HL-60 (cell line): ENCODE measurements around the gene EPN3.

Experiments used
- DNase-seq, 2 experiments: peaks; one replicate each; pipeline ENCODE4 v3.0.0-alpha.2; 2010 to 2020; ENCODE audit warnings: low read depth in 1 of 2, low spot score in 1 of 2
- H3K27ac ChIP-seq: fragments of 250-450 bp; sonication (Bioruptor Pico); replicated peaks from 2 replicates; pipeline ENCODE4 v1.5.1; 2020; ENCODE audit warnings: mild to moderate bottlenecking, moderate library complexity
- H3K27me3 ChIP-seq: fragments of 250-450 bp; sonication (Bioruptor Pico); 2 replicates; pipeline ENCODE4 v1.5.1; 2021; ENCODE audit warnings: mild to moderate bottlenecking, moderate library complexity; ENCODE audit not compliant: insufficient read depth, poor library complexity, severe bottlenecking
- H3K4me3 ChIP-seq: replicated peaks from 2 replicates; pipeline ENCODE4 v1.5.1; 2011; ENCODE audit warnings: mild to moderate bottlenecking, control low read depth, low read length; ENCODE audit not compliant: insufficient read depth
- CTCF ChIP-seq: IDR thresholded peaks from one replicate; pipeline ENCODE4 v1.5.1; 2011; ENCODE audit warnings: low read length, control low read depth, inconsistent platforms; ENCODE audit not compliant: insufficient read depth
- GABPA ChIP-seq: IDR thresholded peaks from 2 replicates; pipeline ENCODE4 v1.6.1; 2012; ENCODE audit warnings: low read depth
- POLR2AphosphoS5 ChIP-seq: IDR thresholded peaks from 2 replicates; pipeline ENCODE4 v1.6.1; 2012; ENCODE audit warnings: low read depth
- REST ChIP-seq: IDR thresholded peaks from 2 replicates; pipeline ENCODE4 v1.6.1; 2012; ENCODE audit warnings: low read depth; ENCODE audit not compliant: insufficient replicate concordance
- SPI1 ChIP-seq: IDR thresholded peaks from 2 replicates; pipeline ENCODE4 v1.6.1; 2012; ENCODE audit warnings: low read depth, mild to moderate bottlenecking, borderline replicate concordance

EPN3 gene

GRCh38 chr17:50501054-50501453 lies 31.5 kb upstream of the EPN3 start:
- no peaks in the 10 kb centered on the region for H3K27me3 ChIP-seq
- peak in 1 of 2 experiments; percentile 13 for DNase-seq
- H3K27ac ChIP-seq = no peak overlapping the region
- no peak for TF ChIP-seq CTCF
- no peak for TF ChIP-seq GABPA
- no peak for TF ChIP-seq SPI1
- TF ChIP-seq POLR2AphosphoS5 = no peak
- TF ChIP-seq REST = no peak
- H3K4me3 ChIP-seq = no peak overlapping the region

- Histone ChIP-seq H3K27me3 (no peaks in the 10 kb centered on the region), H3K27ac (no peak overlapping the region), H3K4me3 (no peak overlapping the region)
- no peak for TF ChIP-seq SPI1
- TF ChIP-seq GABPA = no peak
- TF ChIP-seq REST = no peak
- TF ChIP-seq POLR2AphosphoS5 = no peak
- no peak for DNase-seq
These were observed 30.1 kb upstream of the EPN3 start for GRCh38 chr17:50502301-50502990.

- TF ChIP-seq REST (no peak), SPI1 (no peak), GABPA (no peak), POLR2AphosphoS5 (no peak), CTCF (no peak)
- Histone ChIP-seq H3K4me3 (no peak overlapping the region), H3K27me3 (no peaks in the 10 kb centered on the region), H3K27ac (no peak overlapping the region)
- DNase-seq = no peak
These were observed 26.9 kb upstream of the EPN3 start for GRCh38 chr17:50505591-50506130.
